Adrenal gland (tissue), 12 donors: ENCODE measurements around the gene ATP6V0D1. TPM values are rescaled to one million over a fixed set of nuclear protein-coding genes. Genes with fewer than 3 reads are reported as not detected.

Experiments used
- DNase-seq, 7 donors: peaks; one replicate each; pipeline ENCODE4 v3.0.0-alpha.2; 2019 to 2020
- H3K27ac ChIP-seq, 5 donors: fragments of 200-600 bp; sonication (generic) in 4 of 5; 1 replicate in 3 of 5; 2 replicates in 2 of 5; pipeline versions ENCODE4 v1.5.1 to v1.8.0; 2016 to 2020; ENCODE audit warnings: mild to moderate bottlenecking in 1 of 5
- H3K27me3 ChIP-seq: fragments of 200-600 bp; 2 replicates; pipeline ENCODE4 v1.8.0; 2021
- H3K36me3 ChIP-seq, 2 donors: fragments of 200-600 bp; replicated peaks in 1 of 2; 1 replicate in 1 of 2; 2 replicates in 1 of 2; pipeline versions ENCODE4 v1.5.1 to v1.8.0; 2018 to 2022
- H3K4me1 ChIP-seq, 2 donors: fragments of 200-600 bp; replicated peaks in 1 of 2; 1 replicate in 1 of 2; 2 replicates in 1 of 2; pipeline versions ENCODE4 v1.5.1 to v1.8.0; 2018 to 2021
- H3K4me3 ChIP-seq, 4 donors: fragments of 200-600 bp; sonication (generic) in 3 of 4; one replicate each; pipeline ENCODE4 v1.5.1; 2016 to 2018
- H3K9me3 ChIP-seq, 3 donors: fragments of 200-600 bp; sonication (generic) in 1 of 3; replicated peaks in 1 of 3; 1 replicate in 2 of 3; 2 replicates in 1 of 3; pipeline versions ENCODE4 v1.5.1 to v1.8.0; 2016 to 2021
- POLR2A ChIP-seq, 2 donors: fragments of 450-650 bp; IDR thresholded peaks; one replicate each; pipeline ENCODE4 v1.6.1; 2017; ENCODE audit warnings: antibody characterized with exemption in 2 of 2, mild to moderate bottlenecking in 2 of 2, moderate library complexity in 1 of 2
- WGBS, 4 donors: extraction: QIAGEN DNeasy Blood & Tissue Kit in 2 of 4; methylation state at CpG; one replicate each; pipeline versions ENCODE4 v1.1.5 to v1.1.7; 2013 to 2017; 5-methylcytosine and 5-hydroxymethylcytosine counted together
- intact Hi-C, 2 donors: fragments of 100-400 bp; cut with DNase I; formaldehyde crosslinking; loops; one replicate each; pipeline versions ENCODE4 v1.14.1 to v1.15.0; 2022 to 2023
- polyA plus RNA-seq, 3 donors: library from polyadenylated mRNA; stranded (reverse); fragments of 200-250 nt in 2 of 3; fragments of 350-450 nt in 1 of 3; fragmentation: Illumina TruSeq in 1 of 3; extraction: RNeasy Lipid Tissue Mini Kit (QIAGEN cat#74804) in 1 of 3; gene quantifications; one replicate each; pipeline ENCODE4 v1.2.3, GENCODE V29; 2013 to 2014
- total RNA-seq, 9 donors: library from RNA; depleted of rRNA in 4 of 9; stranded (reverse); fragments of >200 nt in 4 of 9; fragments of 120-200 nt in 1 of 9; fragmentation: NEBNext Ultra II Directional in 1 of 9; extraction: Animal tissue kit (Norgen Biotek cat#: 25700) in 1 of 9; gene quantifications; one replicate each; pipeline versions ENCODE4 v1.1.0 to v1.2.4, GENCODE V29; 2013 to 2023
- TF ChIP-seq, protein P1 (sequence below), 6 experiments: fragments of 450-650 bp in 4 of 6; fragments of 200-600 bp in 2 of 6; sonication (generic) in 1 of 6; IDR thresholded peaks; 1 replicate in 5 of 6; 2 replicates in 1 of 6; pipeline versions ENCODE4 v1.5.1 to v1.8.0; 2016 to 2021; ENCODE audit warnings: antibody characterized with exemption in 6 of 6, mild to moderate bottlenecking in 2 of 6, moderate library complexity in 1 of 6
- donor health status: healthy with polysubstance abuse.
- donor health status: Bipolar disorder and iron deficiency.
- donor health status: DM: yes; HTN: yes; CAD: no.
- donor health status: DM: no; HTN: no; CAD: no.
- donor health status: DM: no; HTN: no; CAD: no.
- donor health status: DM: yes; HTN: yes; CAD: no.

ATP6V0D1 gene
- total and polyA plus RNA-seq, 12 donors, result 24.1 to 244 (median 144) TPM

GRCh38 chr16:67449336-67449735 is 31.6 kb downstream of the ATP6V0D1 start:
- TF ChIP-seq POLR2A (IDR thresholded peaks at IDR 0.05), result no peak
- Histone ChIP-seq H3K4me3 (no peak overlapping the region), H3K27me3 (no peaks in the 10 kb centered on the region), H3K9me3 (no peaks in the 10 kb centered on the region), H3K27ac (peak overlapping the region in 4 of 5 donors; percentile 1 to 71 (median 54)), H3K36me3 (peaks cover 0 to 24% of the 10 kb centered on the region in 2 donors), H3K4me1 (peaks cover 60 to 76% of the 10 kb centered on the region in 2 donors)
- 6 to 35% (median 18%) methylated on average over 2 of the region's 2 CpGs for WGBS, 4 donors
- intact Hi-C loops, result no loop called here
- DNase-seq, result peak; percentile 53 to 87 (median 61)

DNA sequence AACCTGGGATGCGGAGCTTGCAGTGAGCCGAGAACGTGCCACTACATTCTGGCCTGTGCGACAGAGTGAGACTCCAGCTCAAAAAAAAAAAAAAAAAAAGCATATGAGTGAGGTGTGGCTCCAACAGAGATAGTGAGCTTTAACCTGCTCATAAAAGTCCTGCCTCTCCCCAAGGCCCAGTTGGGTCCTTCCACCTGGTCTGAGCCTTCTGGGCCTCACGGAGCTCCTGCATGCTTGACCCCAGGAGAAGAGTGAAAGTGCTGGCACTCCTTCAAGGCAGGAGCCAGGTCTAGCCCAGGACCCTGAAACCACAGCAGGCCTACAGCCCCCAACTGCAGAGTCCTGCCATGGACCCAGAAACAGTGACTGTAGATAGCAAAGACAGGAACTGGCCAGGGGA is 32.4 kb downstream of the ATP6V0D1 start:
- intact Hi-C loops, result no loop called here
- Histone ChIP-seq H3K27me3 (no peaks in the 10 kb centered on the region), H3K36me3 (peaks cover 0 to 30% of the 10 kb centered on the region in 2 donors), H3K27ac (peak overlapping the region in 3 of 5 donors; percentile 48 to 71 (median 61)), H3K9me3 (no peaks in the 10 kb centered on the region), H3K4me3 (no peak overlapping the region), H3K4me1 (peaks cover 67 to 83% of the 10 kb centered on the region in 2 donors)
- WGBS, 4 donors, result 91 to 98% (median 95%) methylated on average over 5 of the region's 5 CpGs
- no peak for TF ChIP-seq POLR2A (IDR thresholded peaks at IDR 0.05)
- TF ChIP-seq, protein P1, sequence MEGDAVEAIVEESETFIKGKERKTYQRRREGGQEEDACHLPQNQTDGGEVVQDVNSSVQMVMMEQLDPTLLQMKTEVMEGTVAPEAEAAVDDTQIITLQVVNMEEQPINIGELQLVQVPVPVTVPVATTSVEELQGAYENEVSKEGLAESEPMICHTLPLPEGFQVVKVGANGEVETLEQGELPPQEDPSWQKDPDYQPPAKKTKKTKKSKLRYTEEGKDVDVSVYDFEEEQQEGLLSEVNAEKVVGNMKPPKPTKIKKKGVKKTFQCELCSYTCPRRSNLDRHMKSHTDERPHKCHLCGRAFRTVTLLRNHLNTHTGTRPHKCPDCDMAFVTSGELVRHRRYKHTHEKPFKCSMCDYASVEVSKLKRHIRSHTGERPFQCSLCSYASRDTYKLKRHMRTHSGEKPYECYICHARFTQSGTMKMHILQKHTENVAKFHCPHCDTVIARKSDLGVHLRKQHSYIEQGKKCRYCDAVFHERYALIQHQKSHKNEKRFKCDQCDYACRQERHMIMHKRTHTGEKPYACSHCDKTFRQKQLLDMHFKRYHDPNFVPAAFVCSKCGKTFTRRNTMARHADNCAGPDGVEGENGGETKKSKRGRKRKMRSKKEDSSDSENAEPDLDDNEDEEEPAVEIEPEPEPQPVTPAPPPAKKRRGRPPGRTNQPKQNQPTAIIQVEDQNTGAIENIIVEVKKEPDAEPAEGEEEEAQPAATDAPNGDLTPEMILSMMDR (IDR thresholded peaks at IDR 0.05), result no peak
- DNase-seq, result no peak

DNA sequence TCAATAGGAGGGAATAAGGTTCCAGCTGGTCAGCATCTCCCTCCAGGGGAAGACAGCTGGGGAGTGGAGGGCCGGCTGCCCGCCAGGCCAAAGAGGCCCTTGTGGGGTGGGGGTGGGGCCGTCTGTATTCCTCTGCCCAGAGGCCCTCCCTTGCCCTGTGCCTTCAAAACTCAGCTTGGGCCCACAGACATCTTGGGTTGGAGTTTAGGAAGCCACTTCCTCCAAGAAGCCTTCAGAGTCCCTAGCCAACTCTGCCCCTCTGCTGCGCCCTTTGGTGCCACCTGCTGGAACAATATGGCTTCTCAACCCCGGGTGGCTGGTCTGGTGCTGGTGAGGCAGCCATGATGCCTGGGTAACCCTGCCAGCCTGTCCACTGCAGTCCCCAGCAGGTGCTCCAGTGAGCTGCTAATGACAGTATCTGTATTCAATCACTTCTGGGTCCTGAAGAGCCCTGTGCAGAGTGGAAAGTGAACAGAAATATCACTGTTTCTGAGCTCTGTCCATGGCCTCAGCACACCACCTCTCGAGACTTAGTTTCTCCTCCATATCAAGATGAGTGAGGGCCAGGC is 33.4 kb downstream of the ATP6V0D1 start:
- Histone ChIP-seq H3K27ac (peak overlapping the region in 4 of 5 donors; percentile 1 to 82 (median 74)), H3K9me3 (no peaks in the 10 kb centered on the region), H3K27me3 (no peaks in the 10 kb centered on the region), H3K36me3 (peaks cover 0 to 22% of the 10 kb centered on the region in 2 donors), H3K4me3 (no peak overlapping the region), H3K4me1 (peaks cover 77 to 93% of the 10 kb centered on the region in 2 donors)
- 53 to 70% (median 55%) methylated on average over 2 to 6 of the region's 6 CpGs for WGBS, 4 donors
- peak in 6 of 7 donors; percentile 51 to 73 (median 60) for DNase-seq
- intact Hi-C loops, result no loop called here
- TF ChIP-seq, protein P1 (IDR thresholded peaks at IDR 0.05), result peak in 5 of 6 experiments; percentile 24 to 55 (median 45)
- TF ChIP-seq POLR2A (IDR thresholded peaks at IDR 0.05), result no peak

- Histone ChIP-seq H3K27ac (peak overlapping the region in 4 of 5 donors; percentile 1 to 82 (median 74)), H3K27me3 (no peaks in the 10 kb centered on the region), H3K9me3 (no peaks in the 10 kb centered on the region), H3K4me1 (peaks cover 80 to 96% of the 10 kb centered on the region in 2 donors), H3K36me3 (peaks cover 0 to 16% of the 10 kb centered on the region in 2 donors), H3K4me3 (no peak overlapping the region)
- DNase-seq, result peak in 2 of 7 donors; percentile 51 to 63
- intact Hi-C loops, result no loop called here
- 39 to 57% (median 48%) methylated on average over 6 to 8 of the region's 8 CpGs for WGBS, 4 donors
- no peak for TF ChIP-seq POLR2A (IDR thresholded peaks at IDR 0.05)
- TF ChIP-seq, protein P1 (IDR thresholded peaks at IDR 0.05), result no peak
These were observed 33.9 kb downstream of the ATP6V0D1 start for GRCh38 chr16:67446968-67447507.
